Right lobe of liver (tissue), 6 donors: Measurements from ENCODE around the gene UNC80. TPM values are rescaled to one million over a fixed set of nuclear protein-coding genes. Genes with fewer than 3 reads are reported as not detected.

Source experiments
- ATAC-seq, 4 donors: fragments of 200-7000 bp; cut with Tn5 transposase; one replicate each; pipeline ENCODE4 v1.9.1; 2020; ENCODE audit warnings: mild to moderate bottlenecking in 4 of 4, moderate library complexity in 4 of 4
- DNase-seq, 3 donors: peaks; one replicate each; pipeline ENCODE4 v3.0.0-alpha.2; 2020
- H3K27ac ChIP-seq, 3 donors: fragments of 200-600 bp; one replicate each; pipeline ENCODE4 v1.8.0; 2022
- H3K27me3 ChIP-seq, 2 donors: fragments of 200-600 bp; one replicate each; pipeline ENCODE4 v1.8.0; 2022
- H3K36me3 ChIP-seq, 4 donors: fragments of 200-600 bp; sonication (generic) in 1 of 4; one replicate each; pipeline versions ENCODE4 v1.5.1 to v1.8.0; 2017 to 2022; ENCODE audit warnings: control low read depth in 1 of 4
- H3K4me1 ChIP-seq, 4 donors: fragments of 200-600 bp; sonication (generic) in 1 of 4; one replicate each; pipeline versions ENCODE4 v1.5.1 to v1.8.0; 2017 to 2022; ENCODE audit warnings: control low read depth in 1 of 4
- H3K4me3 ChIP-seq, 3 donors: fragments of 200-600 bp; one replicate each; pipeline ENCODE4 v1.8.0; 2022
- H3K9me3 ChIP-seq, 4 donors: fragments of 200-600 bp; sonication (generic) in 1 of 4; one replicate each; pipeline versions ENCODE4 v1.5.1 to v1.8.0; 2017 to 2022; ENCODE audit warnings: control low read depth in 1 of 4
- CTCF ChIP-seq, 4 donors: fragments of 200-600 bp in 3 of 4; fragments of 450-650 bp in 1 of 4; IDR thresholded peaks; one replicate each; pipeline versions ENCODE4 v1.5.1 to v1.8.0; 2016 to 2022; ENCODE audit warnings: antibody characterized with exemption in 4 of 4, mild to moderate bottlenecking in 2 of 4
- POLR2A ChIP-seq: fragments of 450-650 bp; IDR thresholded peaks from one replicate; pipeline ENCODE4 v1.6.1; 2017; ENCODE audit warnings: antibody characterized with exemption, mild to moderate bottlenecking
- WGBS: methylation state at CpG from one replicate; pipeline ENCODE4 v1.1.6; 2018; ENCODE audit warnings: low coverage, low lambda C conversion rate; ENCODE audit not compliant: insufficient coverage; ENCODE audit errors: missing lambda C conversion rate; 5-methylcytosine and 5-hydroxymethylcytosine counted together
- intact Hi-C, 2 donors: fragments of 100-400 bp; cut with DNase I; formaldehyde crosslinking; loops; one replicate each; pipeline versions ENCODE4 v1.11.2 to v1.14.1; 2022
- total RNA-seq, 6 experiments: library from RNA; depleted of rRNA in 2 of 6; stranded (reverse); fragments of >200 nt in 2 of 6; fragmentation: NEBNext Ultra II Directional in 3 of 6; extraction: Animal tissue kit (Norgen Biotek cat#: 25700) in 3 of 6; gene quantifications; one replicate each; pipeline versions ENCODE4 v1.1.0 to v1.2.4, GENCODE V29; 2016 to 2023
- donor health status: DM: no; HTN: yes; CAD: no.
- donor health status: DM: no; HTN: no; CAD: no.
- donor health status: DM: no; HTN: no; CAD: no.
- donor health status: DM: no; HTN: yes; CAD: no.
- donor health status: DM: no; HTN: yes; CAD: no.

UNC80 gene
- total RNA-seq, 6 experiments from 2014 or later, result 0.19 TPM; not detected in 5

- intact Hi-C loops, result no loop called here
- no peak overlapping the region for H3K4me3 ChIP-seq
- TF ChIP-seq POLR2A (no peak), CTCF (IDR thresholded peaks at IDR 0.05) (no peak)
- H3K27ac ChIP-seq, result no peak overlapping the region
- DNase-seq (no peak), ATAC-seq (no peak)
- H3K36me3 ChIP-seq, result no peaks in the 10 kb centered on the region
- no peaks in the 10 kb centered on the region for H3K27me3 ChIP-seq
- WGBS, result 78% methylated on average over 2 of the region's 2 CpGs
- H3K4me1 ChIP-seq, result peaks cover 0 to 6% (median 0%) of the 10 kb centered on the region in 4 donors
- no peaks in the 10 kb centered on the region for H3K9me3 ChIP-seq
These were observed 194.1 kb downstream of the UNC80 start for GRCh38 chr2:209965723-209966122.

- no peaks in the 10 kb centered on the region for H3K27me3 ChIP-seq
- H3K4me3 ChIP-seq, result no peak overlapping the region
- H3K27ac ChIP-seq, result no peak overlapping the region
- no peak for DNase-seq
- ATAC-seq, result peak; percentile 39 to 79 (median 60)
- H3K36me3 ChIP-seq, result no peaks in the 10 kb centered on the region
- H3K4me1 ChIP-seq, result peaks cover 0 to 6% (median 0%) of the 10 kb centered on the region in 4 donors
- WGBS, result 53% methylated on average over 4 of the region's 4 CpGs
- TF ChIP-seq CTCF (IDR thresholded peaks at IDR 0.05) (no peak), POLR2A (no peak)
- intact Hi-C loops, result no loop called here
- no peaks in the 10 kb centered on the region for H3K9me3 ChIP-seq
These were observed 198.1 kb downstream of the UNC80 start for GRCh38 chr2:209969692-209970091.

- Histone ChIP-seq H3K27ac (no peak overlapping the region), H3K4me1 (peaks cover 0 to 6% (median 0%) of the 10 kb centered on the region in 4 donors), H3K36me3 (no peaks in the 10 kb centered on the region), H3K27me3 (no peaks in the 10 kb centered on the region), H3K9me3 (no peaks in the 10 kb centered on the region), H3K4me3 (no peak overlapping the region)
- WGBS, result 30% methylated on average over 2 of the region's 2 CpGs
- DNase-seq (no peak), ATAC-seq (peak in 2 of 4 donors; percentile 23 to 53)
- TF ChIP-seq CTCF (IDR thresholded peaks at IDR 0.05) (no peak), POLR2A (no peak)
- intact Hi-C loops, result no loop called here
These were observed 198.6 kb downstream of the UNC80 start for GRCh38 chr2:209970271-209970670.

GRCh38 chr2:209970711-209971110 lies 199.1 kb downstream of the UNC80 start:
- Histone ChIP-seq H3K4me1 (peaks cover 0 to 6% (median 0%) of the 10 kb centered on the region in 4 donors), H3K27me3 (no peaks in the 10 kb centered on the region), H3K27ac (no peak overlapping the region), H3K36me3 (no peaks in the 10 kb centered on the region), H3K9me3 (no peaks in the 10 kb centered on the region), H3K4me3 (no peak overlapping the region)
- whole genome bisulfite sequencing, result 59% methylated on average over 4 of the region's 4 CpGs
- no peak for TF ChIP-seq CTCF (IDR thresholded peaks at IDR 0.05)
- no peak for TF ChIP-seq POLR2A
- intact Hi-C loops, result no loop called here
- DNase-seq, result no peak
- ATAC-seq, result no peak

- DNase-seq (no peak), ATAC-seq (no peak)
- intact Hi-C loops, result no loop called here
- WGBS, result 17% methylated on average over 1 of the region's 1 CpG
- TF ChIP-seq POLR2A (no peak), CTCF (IDR thresholded peaks at IDR 0.05) (no peak)
- no peaks in the 10 kb centered on the region for H3K36me3 ChIP-seq
- H3K4me3 ChIP-seq, result no peak overlapping the region
- H3K27ac ChIP-seq, result no peak overlapping the region
- H3K4me1 ChIP-seq, result peaks cover 0 to 6% (median 0%) of the 10 kb centered on the region in 4 donors
- no peaks in the 10 kb centered on the region for H3K9me3 ChIP-seq
- H3K27me3 ChIP-seq, result no peaks in the 10 kb centered on the region
These were observed 201.7 kb downstream of the UNC80 start for GRCh38 chr2:209973328-209973727.
